Trophoblast cell (in vitro differentiated cells and primary cell): ENCODE measurements around the gene IKZF4.
"Not testable (repeated sequence)": the region's sequence is repeated elsewhere in the genome, so short reads cannot be mapped to it uniquely, and the experiment has no call there.

Experiments
- DNase-seq, 2 donors: peaks; one replicate each; pipeline ENCODE4 v3.0.0-alpha.2; 2016
- H2AFZ ChIP-seq: 2 replicates; pipeline ENCODE4 v1.6.1; 2013; ENCODE audit warnings: low read length, moderate library complexity, mild to moderate bottlenecking; ENCODE audit not compliant: insufficient read depth, poor library complexity
- H2AK5ac ChIP-seq: 2 replicates; pipeline ENCODE4 v1.6.1; 2013; ENCODE audit warnings: mild to moderate bottlenecking, low read length
- H2BK120ac ChIP-seq: 2 replicates; pipeline ENCODE4 v1.6.1; 2013; ENCODE audit warnings: low read length, mild to moderate bottlenecking, moderate library complexity; ENCODE audit not compliant: insufficient read depth, poor library complexity
- H2BK12ac ChIP-seq: 2 replicates; pipeline ENCODE4 v1.6.1; 2013; ENCODE audit warnings: mild to moderate bottlenecking, low read length, moderate library complexity
- H2BK5ac ChIP-seq: 2 replicates; pipeline ENCODE4 v1.6.1; 2013; ENCODE audit warnings: low read length, low read depth, moderate library complexity, mild to moderate bottlenecking; ENCODE audit not compliant: poor library complexity
- H3K14ac ChIP-seq: 2 replicates; pipeline ENCODE4 v1.6.1; 2013; ENCODE audit warnings: mild to moderate bottlenecking, low read length
- H3K18ac ChIP-seq: 2 replicates; pipeline ENCODE4 v1.6.1; 2013; ENCODE audit warnings: mild to moderate bottlenecking, low read length
- H3K23ac ChIP-seq: 2 replicates; pipeline ENCODE4 v1.6.1; 2013; ENCODE audit warnings: low read length
- H3K27ac ChIP-seq: 2 replicates; pipeline ENCODE4 v1.5.1; 2013; ENCODE audit warnings: low read depth, mild to moderate bottlenecking, inconsistent platforms, low read length, moderate library complexity
- H3K27me3 ChIP-seq: 2 replicates; pipeline ENCODE4 v1.6.1; 2013; ENCODE audit warnings: inconsistent platforms, mild to moderate bottlenecking, low read length, moderate library complexity; ENCODE audit not compliant: insufficient read depth
- H3K36me3 ChIP-seq, 2 experiments: 1 replicate in 1 of 2; 2 replicates in 1 of 2; pipeline ENCODE4 v1.6.1; 2013; ENCODE audit warnings: low read length in 2 of 2, mild to moderate bottlenecking in 2 of 2, moderate library complexity in 1 of 2; ENCODE audit not compliant: insufficient read depth in 2 of 2, control insufficient read depth in 1 of 2
- H3K4ac ChIP-seq: 2 replicates; pipeline ENCODE4 v1.6.1; 2013; ENCODE audit warnings: low read depth, mild to moderate bottlenecking, low read length, moderate library complexity
- H3K4me1 ChIP-seq, 2 experiments: 1 replicate in 1 of 2; 2 replicates in 1 of 2; pipeline ENCODE4 v1.6.1; 2013; ENCODE audit warnings: low read length in 2 of 2, mild to moderate bottlenecking in 2 of 2, moderate library complexity in 1 of 2; ENCODE audit not compliant: insufficient read depth in 2 of 2, control insufficient read depth in 1 of 2
- H3K4me2 ChIP-seq: 2 replicates; pipeline ENCODE4 v1.6.1; 2013; ENCODE audit warnings: inconsistent platforms, mild to moderate bottlenecking, low read length, moderate library complexity
- H3K4me3 ChIP-seq: 2 replicates; pipeline ENCODE4 v1.5.1; 2013; ENCODE audit warnings: mild to moderate bottlenecking, low read depth, low read length, inconsistent platforms
- H3K79me1 ChIP-seq: one replicate; pipeline ENCODE4 v1.6.1; 2013; ENCODE audit warnings: low read length
- H3K79me2 ChIP-seq: 2 replicates; pipeline ENCODE4 v1.6.1; 2013; ENCODE audit warnings: low read length, mild to moderate bottlenecking; ENCODE audit not compliant: control insufficient read depth, insufficient read depth, poor library complexity
- H3K9ac ChIP-seq: 2 replicates; pipeline ENCODE4 v1.6.1; 2013; ENCODE audit warnings: mild to moderate bottlenecking, low read length
- H3K9me3 ChIP-seq: 2 replicates; pipeline ENCODE4 v1.6.1; 2013; ENCODE audit warnings: low read depth, mild to moderate bottlenecking, control low read depth, inconsistent platforms, low read length; ENCODE audit not compliant: insufficient read depth
- H4K12ac ChIP-seq: 2 replicates; pipeline ENCODE4 v1.6.1; 2013; ENCODE audit warnings: low read depth, mild to moderate bottlenecking, low read length, moderate library complexity
- H4K8ac ChIP-seq: 2 replicates; pipeline ENCODE4 v1.6.1; 2013; ENCODE audit warnings: low read depth, mild to moderate bottlenecking, low read length, moderate library complexity
- H4K91ac ChIP-seq: one replicate; pipeline ENCODE4 v1.6.1; 2013; ENCODE audit warnings: low read depth, mild to moderate bottlenecking, low read length, moderate library complexity
- WGBS: extraction: QIAGEN DNeasy Blood & Tissue Kit; methylation state at CpG from one replicate; pipeline ENCODE4 v1.1.7; 2013; ENCODE audit warnings: missing lambda C conversion rate; ENCODE audit not compliant: insufficient read length, insufficient coverage; ENCODE audit errors: extremely low coverage; 5-methylcytosine and 5-hydroxymethylcytosine counted together

IKZF4 gene

GRCh38 chr12:56042843-56043242 lies 22.0 kb downstream of the IKZF4 start:
- Histone ChIP-seq H4K91ac (no peak overlapping the region), H3K4me2 (peak overlapping the region; percentile 95), H3K9me3 (no peaks in the 10 kb centered on the region), H3K27ac (no peak overlapping the region), H3K18ac (no peak overlapping the region), H3K27me3 (no peaks in the 10 kb centered on the region), H2AK5ac (no peak overlapping the region), H3K4me1 (peaks cover 2 to 3% of the 10 kb centered on the region in 2 experiments), H4K8ac (no peak overlapping the region), H2BK120ac (no peak overlapping the region), H3K14ac (no peak overlapping the region), H3K23ac (no peak overlapping the region), H3K9ac (peak overlapping the region; percentile 68), H2BK12ac (no peak overlapping the region), H3K4ac (peak overlapping the region; percentile 35), H2AFZ (no peak overlapping the region), H3K4me3 (no peak overlapping the region), H2BK5ac (no peak overlapping the region), H3K79me1 (peaks cover 5% of the 10 kb centered on the region), H3K79me2 (peaks cover 9% of the 10 kb centered on the region), H4K12ac (no peak overlapping the region), H3K36me3 (peaks cover 6 to 26% of the 10 kb centered on the region in 2 experiments)
- DNase-seq: no peak
- no CpG with 5 or more reads among the region's 9 CpGs for WGBS

- Histone ChIP-seq H4K12ac (no peak overlapping the region), H3K4me3 (no peak overlapping the region), H3K27ac (no peak overlapping the region), H3K9ac (no peak overlapping the region), H3K36me3 (peaks cover 6 to 26% of the 10 kb centered on the region in 2 experiments), H3K18ac (no peak overlapping the region), H2BK12ac (no peak overlapping the region), H3K4me2 (no peak overlapping the region), H2BK120ac (no peak overlapping the region), H4K8ac (no peak overlapping the region), H3K4ac (no peak overlapping the region), H3K27me3 (no peaks in the 10 kb centered on the region), H3K14ac (no peak overlapping the region), H3K4me1 (peaks cover 0 to 2% of the 10 kb centered on the region in 2 experiments), H2BK5ac (no peak overlapping the region), H3K9me3 (no peaks in the 10 kb centered on the region), H3K23ac (no peak overlapping the region), H2AFZ (no peak overlapping the region), H3K79me2 (peaks cover 9% of the 10 kb centered on the region), H3K79me1 (peaks cover 5% of the 10 kb centered on the region), H2AK5ac (no peak overlapping the region), H4K91ac (no peak overlapping the region)
- no CpG with 5 or more reads among the region's 9 CpGs for WGBS
- DNase-seq: no peak
Measured at GRCh38 chr12:56046027-56046780, 25.4 kb downstream of the IKZF4 start.

DNA sequence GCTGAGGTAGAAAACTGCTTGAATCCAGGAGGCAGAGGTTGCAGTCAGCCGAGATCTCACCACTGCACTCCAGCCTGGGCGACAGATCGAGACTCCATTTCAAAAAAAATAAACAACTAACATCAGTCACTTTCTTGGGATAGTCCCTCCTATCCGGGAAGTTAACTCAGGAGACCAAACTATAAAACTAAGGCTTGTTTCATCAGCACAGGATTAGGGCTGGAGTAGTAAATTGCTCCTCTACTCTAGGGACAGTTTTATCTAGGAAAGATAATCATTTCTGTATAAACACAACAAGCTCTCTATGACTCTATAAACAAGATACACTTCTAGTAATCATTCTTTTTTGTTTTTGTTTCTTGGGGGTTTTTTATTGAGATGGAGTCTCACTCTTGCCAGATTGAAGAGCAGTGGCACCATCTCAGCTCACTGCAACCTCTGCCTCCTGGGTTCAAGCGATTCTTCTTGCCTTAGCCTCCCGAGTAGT lies 32.6 kb downstream of the IKZF4 start:
- H3K27ac ChIP-seq: no peak overlapping the region
- H3K79me2 ChIP-seq: no peaks in the 10 kb centered on the region
- DNase-seq: no peak
- no peak overlapping the region for H4K8ac ChIP-seq
- H3K9ac ChIP-seq: no peak overlapping the region
- no peak overlapping the region for H4K12ac ChIP-seq
- no peak overlapping the region for H2AK5ac ChIP-seq
- H3K18ac ChIP-seq: no peak overlapping the region
- no peaks in the 10 kb centered on the region for H3K27me3 ChIP-seq
- no peaks in the 10 kb centered on the region for H3K9me3 ChIP-seq
- no peak overlapping the region for H2AFZ ChIP-seq
- no peak overlapping the region for H2BK120ac ChIP-seq
- peaks cover 1% of the 10 kb centered on the region for H3K79me1 ChIP-seq
- no peaks in the 10 kb centered on the region for H3K36me3 ChIP-seq
- H3K14ac ChIP-seq: no peak overlapping the region
- no peak overlapping the region for H4K91ac ChIP-seq
- H3K4me2 ChIP-seq: no peak overlapping the region
- no peak overlapping the region for H3K23ac ChIP-seq
- WGBS: no CpG with 5 or more reads among the region's 6 CpGs
- H2BK12ac ChIP-seq: no peak overlapping the region
- H3K4me3 ChIP-seq: no peak overlapping the region
- no peaks in the 10 kb centered on the region for H3K4me1 ChIP-seq
- H2BK5ac ChIP-seq: no peak overlapping the region
- no peak overlapping the region for H3K4ac ChIP-seq

DNA sequence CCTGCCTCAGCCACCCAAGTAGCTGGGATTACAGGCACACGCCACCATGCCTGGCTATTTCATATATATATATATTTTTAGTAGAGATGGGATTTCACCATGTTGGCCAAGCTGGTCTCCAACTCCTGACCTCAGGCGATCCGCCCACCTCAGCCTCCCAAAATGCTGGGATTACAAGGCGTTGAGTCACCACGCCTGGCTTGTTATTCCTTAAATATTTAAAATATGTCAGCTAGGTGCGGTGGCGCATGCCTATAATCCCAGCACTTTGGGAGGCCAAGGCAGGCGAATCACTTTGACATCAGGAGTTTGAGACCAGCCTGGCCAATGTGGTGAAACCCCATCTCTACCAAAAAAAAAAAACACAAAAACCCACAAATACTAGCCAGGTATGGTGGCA lies 39.1 kb downstream of the IKZF4 start:
- H3K23ac ChIP-seq, H3K4ac ChIP-seq, H3K36me3 ChIP-seq, H3K14ac ChIP-seq, H3K4me2 ChIP-seq, H4K91ac ChIP-seq, H3K79me2 ChIP-seq, H2BK120ac ChIP-seq, H3K79me1 ChIP-seq, H2BK12ac ChIP-seq, H4K8ac ChIP-seq, H3K4me1 ChIP-seq, H2AFZ ChIP-seq, H2AK5ac ChIP-seq, H4K12ac ChIP-seq, H3K9me3 ChIP-seq, H3K18ac ChIP-seq, H3K27me3 ChIP-seq, H3K9ac ChIP-seq, H3K4me3 ChIP-seq, H2BK5ac ChIP-seq, H3K27ac ChIP-seq: not testable (repeated sequence)
- peak; percentile 91 to 92 for DNase-seq
- no CpG with 5 or more reads among the region's 8 CpGs for WGBS
